ENCODE data around the gene C2orf68.

DNA sequence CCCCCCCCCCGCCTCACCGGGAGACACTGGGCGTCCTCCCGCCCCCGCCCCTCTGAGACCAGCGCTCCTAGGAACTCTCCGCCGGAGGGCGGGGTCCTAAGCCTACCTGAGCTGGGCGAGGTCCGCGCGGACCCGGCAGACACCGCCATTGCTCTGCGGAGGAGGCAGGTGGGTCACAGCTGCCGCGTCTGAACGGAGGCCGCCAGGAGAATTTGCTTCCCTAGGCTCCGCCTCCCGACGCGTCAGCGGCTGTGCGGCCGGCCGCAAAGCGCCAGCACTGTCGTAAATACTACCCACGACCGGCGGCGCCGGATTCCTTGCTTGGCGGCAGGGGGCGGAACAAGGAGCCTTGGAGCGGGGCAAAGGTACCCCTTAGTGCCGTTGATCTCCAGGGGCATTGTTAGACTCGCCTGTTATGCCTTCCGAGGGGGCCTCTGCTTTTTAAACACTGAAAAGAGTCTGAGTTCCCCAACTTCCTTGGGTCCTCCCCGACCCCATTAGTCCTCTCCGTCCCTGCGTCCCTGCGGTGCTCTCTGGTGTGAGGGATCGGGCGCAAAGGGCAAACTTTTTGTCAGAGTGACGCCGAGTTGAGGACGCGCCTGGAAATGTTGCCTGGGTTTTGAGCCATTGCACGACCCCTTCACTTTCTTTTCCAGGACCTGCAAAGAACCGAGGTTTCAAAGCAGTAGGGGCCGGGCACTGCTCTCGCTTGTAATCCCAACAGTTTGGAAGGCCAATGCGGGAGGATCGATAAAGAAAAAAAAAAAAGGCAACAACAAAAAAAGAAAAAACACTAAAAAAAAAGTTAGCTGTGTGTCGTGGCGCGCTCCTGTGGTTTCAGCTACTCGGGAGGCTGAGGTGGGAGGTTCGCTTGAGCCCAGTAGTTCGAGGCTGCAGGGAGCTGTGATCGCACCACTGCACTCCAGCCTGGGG is 50.3 kb downstream of the C2orf68 start, which contains the start of gene GGCX:
- TF ChIP-seq, protein P1, sequence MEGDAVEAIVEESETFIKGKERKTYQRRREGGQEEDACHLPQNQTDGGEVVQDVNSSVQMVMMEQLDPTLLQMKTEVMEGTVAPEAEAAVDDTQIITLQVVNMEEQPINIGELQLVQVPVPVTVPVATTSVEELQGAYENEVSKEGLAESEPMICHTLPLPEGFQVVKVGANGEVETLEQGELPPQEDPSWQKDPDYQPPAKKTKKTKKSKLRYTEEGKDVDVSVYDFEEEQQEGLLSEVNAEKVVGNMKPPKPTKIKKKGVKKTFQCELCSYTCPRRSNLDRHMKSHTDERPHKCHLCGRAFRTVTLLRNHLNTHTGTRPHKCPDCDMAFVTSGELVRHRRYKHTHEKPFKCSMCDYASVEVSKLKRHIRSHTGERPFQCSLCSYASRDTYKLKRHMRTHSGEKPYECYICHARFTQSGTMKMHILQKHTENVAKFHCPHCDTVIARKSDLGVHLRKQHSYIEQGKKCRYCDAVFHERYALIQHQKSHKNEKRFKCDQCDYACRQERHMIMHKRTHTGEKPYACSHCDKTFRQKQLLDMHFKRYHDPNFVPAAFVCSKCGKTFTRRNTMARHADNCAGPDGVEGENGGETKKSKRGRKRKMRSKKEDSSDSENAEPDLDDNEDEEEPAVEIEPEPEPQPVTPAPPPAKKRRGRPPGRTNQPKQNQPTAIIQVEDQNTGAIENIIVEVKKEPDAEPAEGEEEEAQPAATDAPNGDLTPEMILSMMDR (IDR thresholded peaks at IDR 0.05): peak in 1 of 4 donors; percentile 4
- peak; percentile 91 for TF ChIP-seq POLR2A (IDR thresholded peaks at IDR 0.05)

All from right lobe of liver (tissue), 4 donors.